GM21737 (cell line): ENCODE data around the gene PLD5.
"Not testable (repeated sequence)": the region's sequence is repeated elsewhere in the genome, so short reads cannot be mapped to it uniquely, and the experiment has no call there.

Source experiments
- ATAC-seq: cut with Tn5 transposase; IDR thresholded peaks from one replicate; pipeline ENCODE4 v1.9.1; 2021; ENCODE audit warnings: mild to moderate bottlenecking, moderate library complexity; ENCODE audit not compliant: unreplicated experiment

Gene PLD5

DNA sequence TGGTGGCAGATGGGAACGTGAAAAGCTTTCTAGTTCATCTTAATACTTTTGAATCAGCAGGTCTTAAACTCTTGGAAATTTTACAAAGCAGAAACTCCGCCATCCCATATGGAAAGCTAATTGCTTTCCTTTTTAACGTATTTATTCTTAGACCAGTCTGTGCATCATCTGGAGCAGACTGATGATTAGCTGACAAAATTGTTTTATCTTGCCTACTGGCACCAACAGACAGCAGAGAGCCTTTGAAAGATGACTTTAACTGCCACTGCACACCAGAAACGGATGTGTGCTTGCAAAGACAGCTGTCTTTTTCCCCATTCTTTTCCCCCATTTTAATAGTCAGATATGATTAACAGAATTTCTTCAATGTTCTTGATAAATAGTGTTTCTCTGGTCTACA lies 97.0 kb downstream of the PLD5 start:
- ATAC-seq: no peak

DNA sequence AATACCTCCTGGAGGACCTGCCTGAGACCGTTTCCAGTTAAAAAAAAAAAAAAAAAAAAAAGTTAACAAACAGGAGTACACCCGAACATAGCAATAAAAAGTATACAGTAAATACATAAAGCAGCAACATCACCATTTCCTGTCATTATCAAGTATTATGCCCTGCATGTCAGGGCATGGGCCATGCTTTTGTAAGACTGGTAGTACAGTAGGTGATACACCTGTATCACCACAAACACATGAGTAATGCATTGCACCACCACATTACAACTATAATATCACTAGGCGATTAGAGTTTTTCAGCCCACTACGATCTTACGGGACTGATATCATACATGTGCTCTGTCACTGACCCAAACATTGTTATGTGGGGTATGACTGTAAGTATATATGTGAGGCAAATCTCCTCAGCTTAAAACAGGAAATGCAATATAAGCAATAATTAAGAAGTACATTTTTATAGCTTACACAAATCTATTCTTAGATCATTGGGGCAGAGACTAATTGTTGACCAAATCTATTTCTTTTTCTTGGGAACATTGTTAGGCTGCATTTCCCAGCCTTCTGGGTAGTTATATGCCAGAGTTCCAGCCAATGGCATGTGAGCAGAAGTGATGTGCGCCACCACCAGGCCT lies 98.1 kb downstream of the PLD5 start:
- ATAC-seq: no peak

DNA sequence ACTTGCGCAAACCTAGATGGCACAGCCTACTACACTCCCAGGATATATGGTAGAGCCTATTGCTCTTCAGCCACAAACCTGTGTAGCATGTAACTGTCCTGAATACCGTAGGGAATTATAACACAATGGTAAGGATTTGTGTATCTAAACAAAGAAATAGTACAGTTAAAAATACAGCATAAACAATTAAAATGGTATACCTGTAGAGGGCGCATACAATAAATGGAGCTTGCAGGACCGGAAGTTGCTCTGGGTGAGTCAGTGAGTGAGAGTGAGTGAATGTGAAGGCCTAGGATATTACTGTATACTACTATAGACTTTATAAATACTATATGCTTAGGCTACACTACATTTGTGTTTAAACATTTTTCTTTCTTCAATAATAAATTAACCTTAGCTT lies 99.3 kb downstream of the PLD5 start:
- ATAC-seq: no peak

DNA sequence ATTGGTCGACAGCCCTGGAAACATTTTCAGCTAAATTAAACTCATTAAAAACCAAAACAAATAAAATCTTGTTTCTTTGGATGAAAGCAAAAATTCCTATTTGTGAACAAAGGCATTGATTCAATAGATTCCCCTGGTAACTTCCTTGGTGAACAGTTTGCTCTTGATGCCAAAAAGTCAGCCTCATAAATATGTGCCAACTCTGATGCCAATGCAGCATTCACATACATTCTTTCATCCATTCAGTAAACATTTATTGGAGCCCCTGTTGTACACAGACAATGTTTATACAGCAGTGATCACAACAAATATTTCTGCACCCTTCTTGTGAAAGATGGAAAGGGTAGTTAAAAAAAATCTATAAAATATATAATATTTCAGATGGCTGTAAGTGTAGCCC lies 107.8 kb downstream of the PLD5 start:
- ATAC-seq: no peak

DNA sequence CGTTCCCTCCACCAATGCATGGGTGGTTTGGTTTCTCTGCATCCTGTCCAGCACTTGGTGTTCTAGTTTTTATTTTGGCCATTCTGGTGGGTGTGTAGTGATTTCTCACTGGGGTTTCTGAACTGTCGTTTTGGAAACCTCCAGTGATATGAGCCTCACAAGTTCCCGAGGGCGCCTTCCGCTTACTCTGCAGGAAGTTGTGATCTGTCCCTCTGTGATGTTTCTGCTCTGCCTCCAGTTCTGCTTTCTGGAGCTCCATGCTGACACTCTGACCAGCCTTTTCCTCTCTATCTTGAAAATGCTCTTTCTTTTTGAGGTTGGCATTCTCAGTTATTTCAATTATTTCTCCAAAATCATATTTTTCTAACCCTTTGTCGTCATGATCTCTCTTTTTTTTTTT lies 111.6 kb downstream of the PLD5 start:
- ATAC-seq: no peak

DNA sequence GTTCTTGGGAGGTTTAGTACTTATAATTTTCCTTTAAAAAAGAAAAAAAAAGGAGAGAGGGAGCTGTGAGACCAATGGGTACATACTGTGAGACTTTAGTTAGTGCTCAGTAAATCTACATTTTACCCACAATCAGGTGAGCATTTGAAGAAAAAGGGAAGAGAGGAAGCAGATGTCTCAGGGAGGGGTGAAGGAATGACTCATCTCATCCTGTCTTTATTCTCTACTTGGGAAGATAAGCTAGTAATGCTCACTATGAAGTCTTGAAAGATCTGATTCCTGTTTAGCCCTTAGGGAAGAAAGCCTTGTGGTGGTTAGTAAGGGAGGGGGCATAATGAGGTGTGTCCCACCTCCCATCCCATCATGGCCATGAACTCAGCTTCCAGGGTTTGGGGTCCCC lies 112.6 kb downstream of the PLD5 start:
- no peak for ATAC-seq

DNA sequence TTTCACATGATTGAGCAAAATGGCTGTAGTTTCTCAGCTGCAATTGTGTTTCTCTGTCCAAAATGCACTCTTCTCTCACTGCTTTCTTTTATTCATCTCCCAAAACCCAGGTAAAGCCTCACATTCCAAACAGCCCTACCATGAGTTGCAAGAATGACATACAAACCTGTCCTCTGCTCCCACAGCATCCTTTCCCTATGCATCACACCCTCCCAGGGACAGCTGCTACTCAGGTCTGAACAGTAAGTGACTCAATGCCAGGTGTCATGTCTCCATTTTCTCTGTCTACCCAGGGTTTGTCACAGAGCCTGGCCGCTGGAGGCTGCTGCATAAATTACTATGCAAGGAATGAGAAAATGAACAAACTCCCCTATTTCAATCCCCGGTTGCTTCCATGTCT lies 118.5 kb downstream of the PLD5 start:
- no peak for ATAC-seq

DNA sequence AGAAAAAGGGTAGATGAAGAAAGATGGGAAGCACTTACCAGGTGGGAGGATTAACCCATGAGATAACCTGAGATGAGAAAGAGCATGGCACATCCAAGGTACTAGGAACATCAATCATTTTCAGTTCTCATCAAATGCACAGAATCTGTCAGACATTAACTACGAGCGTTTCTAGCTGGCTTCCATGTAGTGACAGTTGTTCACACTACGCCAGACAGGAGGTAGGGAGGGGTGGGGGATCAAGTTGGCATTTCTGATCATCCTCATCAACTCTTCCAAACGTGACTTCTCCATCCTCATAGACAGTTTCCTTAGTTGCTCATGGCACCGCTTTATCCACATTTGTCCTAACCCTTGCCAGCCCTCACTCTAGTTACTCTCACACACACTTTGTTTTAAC lies 120.2 kb downstream of the PLD5 start:
- no peak for ATAC-seq

DNA sequence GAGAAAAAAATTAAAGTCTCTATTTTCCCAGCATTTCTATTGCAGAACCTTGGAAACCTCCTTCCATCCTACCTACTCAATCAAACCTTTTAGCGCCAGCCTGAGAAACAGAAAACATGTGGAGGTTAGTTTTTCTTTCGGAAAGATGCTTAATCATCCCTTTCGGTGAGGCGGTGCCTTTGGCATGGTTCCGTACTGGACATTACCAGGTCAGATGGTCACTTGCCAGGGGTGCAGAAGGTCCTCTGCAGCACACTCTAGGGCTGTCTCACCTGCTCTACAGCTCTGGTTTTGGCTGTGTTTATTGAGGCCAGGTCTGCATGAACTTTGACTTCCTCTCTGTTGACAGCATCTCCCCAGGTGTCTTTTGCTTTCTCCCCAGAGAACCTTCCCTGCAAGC lies 121.5 kb downstream of the PLD5 start:
- no peak for ATAC-seq

DNA sequence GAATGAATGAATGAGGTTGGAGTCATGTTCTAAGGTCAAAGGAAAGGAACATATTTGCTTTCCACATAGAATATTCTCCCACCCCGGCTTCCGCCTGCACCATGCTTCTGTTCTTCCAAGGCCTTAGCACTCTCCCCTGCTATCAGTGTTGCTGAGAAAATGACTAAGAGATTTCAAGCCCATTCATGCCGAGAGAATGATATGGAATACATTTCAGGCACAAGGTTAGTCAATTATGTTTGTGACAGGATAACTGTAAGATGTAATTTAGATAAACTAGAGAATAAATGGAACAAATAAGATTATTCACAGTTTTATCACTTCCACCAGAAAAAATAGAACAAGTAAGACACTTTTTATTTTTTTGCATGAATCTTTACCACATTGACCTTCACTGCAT lies 122.6 kb downstream of the PLD5 start:
- ATAC-seq: no peak

DNA sequence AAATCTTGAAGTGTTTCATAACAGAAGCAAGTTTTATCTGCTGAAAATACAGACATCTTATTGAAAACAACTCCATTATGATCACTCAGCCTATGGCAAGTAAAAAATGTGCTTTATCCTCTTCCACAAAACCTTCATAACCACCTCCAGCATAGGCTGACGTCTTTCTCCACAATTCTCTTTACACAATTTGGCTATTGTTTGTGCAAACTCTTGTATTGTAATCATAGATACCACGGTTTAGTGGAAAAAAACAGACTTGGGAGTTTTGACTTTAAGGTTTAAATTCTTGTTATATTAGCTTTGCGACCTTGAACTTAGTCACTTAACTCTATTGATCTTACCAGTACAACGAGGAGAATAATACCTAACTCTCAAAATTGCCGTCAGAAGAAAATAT lies 126.1 kb downstream of the PLD5 start:
- ATAC-seq: no peak

DNA sequence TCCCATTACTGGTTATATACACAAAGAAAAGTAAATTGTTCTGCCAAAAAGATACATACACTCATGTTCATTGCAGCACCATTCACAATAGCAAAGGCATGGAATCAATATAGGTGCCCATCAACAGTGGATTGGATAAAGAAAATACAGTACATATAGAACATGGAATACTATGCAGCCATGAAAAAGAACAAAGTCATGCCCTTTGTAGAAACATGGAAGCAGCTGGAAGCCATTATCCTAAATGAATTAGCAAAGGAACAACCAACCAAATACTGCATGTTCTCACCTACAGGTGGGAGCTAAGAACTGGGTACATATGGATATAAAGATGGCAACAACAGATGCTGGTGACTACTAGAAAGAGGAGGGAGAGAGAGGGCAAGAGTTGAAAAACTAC lies 132.6 kb downstream of the PLD5 start:
- ATAC-seq: no peak

DNA sequence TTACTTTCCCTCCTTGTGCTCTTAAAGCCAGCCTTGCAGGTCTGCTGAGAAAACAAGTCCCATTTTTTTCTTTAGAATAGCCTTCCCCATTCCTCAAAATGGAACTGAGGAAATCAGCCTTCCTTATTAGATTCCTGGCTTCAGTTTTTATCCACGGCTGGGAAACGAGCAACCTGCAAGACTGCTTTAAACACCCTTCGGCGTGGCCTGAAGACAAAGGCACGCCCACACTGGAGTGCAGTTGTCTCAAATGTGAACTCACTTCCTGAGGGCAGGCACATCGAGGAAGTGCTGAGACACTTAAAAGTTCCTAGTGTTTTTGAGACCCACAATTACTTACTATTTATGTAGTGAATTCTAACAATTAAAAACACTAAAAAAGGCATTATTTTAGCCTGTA lies 148.4 kb downstream of the PLD5 start:
- ATAC-seq: not testable (repeated sequence)

DNA sequence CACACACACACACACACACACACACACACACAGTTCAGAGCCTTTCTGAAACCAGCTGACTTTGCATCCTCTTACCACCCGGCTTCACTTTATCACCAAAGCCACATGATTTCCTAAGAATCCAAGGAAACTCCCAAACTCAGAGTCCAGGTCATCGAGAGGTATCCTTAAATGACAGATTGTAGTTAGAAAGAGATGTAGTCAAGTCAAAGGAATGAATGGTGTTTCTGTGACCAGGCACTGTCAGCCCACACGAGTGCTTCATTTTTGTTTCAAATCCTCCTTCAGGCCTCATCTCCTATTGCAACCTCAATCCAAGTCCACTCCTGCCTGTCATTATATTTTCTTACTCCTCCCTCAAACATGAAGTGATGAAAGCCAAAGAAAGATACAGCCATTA lies 174.1 kb downstream of the PLD5 start:
- not testable (repeated sequence) for ATAC-seq

DNA sequence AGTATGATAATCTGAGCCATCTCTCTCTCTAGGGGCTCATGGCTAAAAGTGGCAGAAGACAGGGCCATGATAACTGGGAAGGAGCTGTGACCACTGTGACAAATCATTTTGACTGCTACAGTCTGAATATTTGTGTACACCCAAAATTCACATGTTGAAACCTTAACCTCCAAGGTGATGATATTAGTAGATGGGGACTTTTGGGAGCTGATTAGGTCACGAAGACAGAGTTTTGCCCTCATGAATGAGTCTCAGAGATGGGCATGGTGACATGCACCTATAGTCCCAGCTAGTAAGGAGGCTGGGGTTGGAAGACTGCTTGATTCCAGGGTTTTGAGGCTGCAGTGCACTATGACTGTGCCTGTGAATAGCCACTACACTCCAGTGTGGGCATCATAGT lies 174.9 kb downstream of the PLD5 start:
- ATAC-seq: no peak

DNA sequence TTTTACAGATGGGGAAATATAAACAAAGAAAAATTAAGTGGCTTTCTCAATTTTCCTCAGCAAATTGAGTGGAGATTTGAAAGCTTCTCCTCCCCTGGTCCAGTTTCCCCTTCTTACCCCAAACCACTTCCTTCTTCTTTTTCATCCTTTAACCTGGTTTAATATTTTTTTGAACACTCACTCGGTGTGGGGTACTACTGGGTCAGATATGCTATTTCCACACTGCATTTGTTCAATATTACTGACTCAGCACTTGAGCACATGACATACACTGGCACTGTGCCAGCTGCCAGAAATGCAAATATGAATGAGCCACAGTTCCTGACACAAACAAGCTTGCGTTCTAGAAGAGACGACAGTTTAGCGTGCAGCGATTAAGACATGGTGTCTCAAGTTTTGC lies 193.6 kb downstream of the PLD5 start:
- ATAC-seq: not testable (repeated sequence)

DNA sequence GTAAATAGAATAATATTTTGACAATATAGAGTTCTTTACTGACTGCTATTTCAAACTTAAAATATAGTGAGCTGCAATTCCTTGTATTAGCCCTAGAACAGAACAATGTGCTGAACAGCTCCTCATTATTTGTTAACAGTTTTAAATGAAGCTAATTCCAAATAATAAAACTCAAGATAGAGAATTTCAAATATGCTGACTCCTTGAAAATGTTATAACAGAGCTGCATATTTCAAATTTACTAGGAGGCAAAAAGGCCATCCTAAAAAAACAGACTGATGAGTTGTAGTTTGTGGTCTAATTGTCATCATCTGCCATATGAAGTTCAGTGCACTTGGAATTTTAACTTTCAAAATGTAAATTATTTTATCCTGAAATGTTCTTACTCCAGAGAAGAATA lies 197.1 kb downstream of the PLD5 start:
- not testable (repeated sequence) for ATAC-seq

DNA sequence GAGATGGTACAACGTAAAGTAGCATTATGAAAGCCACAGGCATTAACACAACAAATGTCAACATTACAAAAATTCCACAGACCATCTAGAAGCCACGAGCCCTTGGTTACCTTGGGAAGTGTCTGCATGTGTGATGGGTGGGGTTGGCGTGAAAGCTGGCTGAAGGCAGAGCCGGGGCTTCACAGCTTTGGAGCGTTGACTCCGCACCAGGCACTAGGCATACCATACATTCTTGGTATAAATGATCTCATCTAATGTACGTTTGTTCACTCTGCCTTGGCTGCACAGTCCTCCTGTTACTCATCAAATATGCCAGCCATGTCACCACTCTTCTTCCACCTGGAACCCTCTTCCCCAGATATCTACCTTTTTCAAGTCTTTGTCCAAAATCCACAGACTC lies 202.5 kb downstream of the PLD5 start:
- ATAC-seq: not testable (repeated sequence)

DNA sequence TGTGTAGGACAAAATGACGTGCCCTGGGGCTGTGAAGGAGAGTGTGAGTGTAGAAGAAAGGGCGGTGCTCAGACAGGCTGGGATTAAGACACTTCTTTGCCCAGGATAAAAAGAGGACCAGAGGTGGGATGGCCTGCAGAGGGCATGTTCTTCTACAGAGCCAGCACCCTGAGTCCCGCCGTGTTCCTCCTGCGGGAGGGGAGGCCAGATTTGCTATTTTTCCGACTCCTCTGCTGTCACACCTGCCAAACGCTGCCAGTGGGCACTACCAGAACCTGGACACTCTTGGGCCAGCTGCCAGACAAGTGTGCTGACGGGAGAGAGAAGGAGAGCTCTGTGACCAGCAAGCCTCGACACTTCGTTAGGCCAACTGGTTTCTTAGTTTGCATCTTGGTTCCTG lies 206.4 kb downstream of the PLD5 start:
- no peak for ATAC-seq

DNA sequence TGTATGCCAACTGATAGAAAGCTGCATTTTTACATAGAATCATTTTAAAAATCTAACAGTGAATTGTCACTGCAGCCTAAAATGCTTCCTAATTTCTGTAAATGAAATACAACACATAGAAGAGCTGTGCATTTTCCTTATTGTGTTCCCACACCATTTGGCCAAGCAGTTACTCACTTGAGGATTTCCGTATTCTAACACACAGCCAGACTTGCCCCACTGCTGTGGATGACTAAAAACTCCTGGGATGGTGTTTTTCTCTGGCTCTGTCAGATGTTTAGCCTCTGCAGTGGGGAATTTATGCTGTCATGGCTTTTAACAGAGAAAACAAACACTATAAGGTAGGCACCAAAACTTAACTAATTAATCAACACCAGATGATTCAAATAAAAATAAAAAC lies 209.6 kb downstream of the PLD5 start:
- ATAC-seq: not testable (repeated sequence)

DNA sequence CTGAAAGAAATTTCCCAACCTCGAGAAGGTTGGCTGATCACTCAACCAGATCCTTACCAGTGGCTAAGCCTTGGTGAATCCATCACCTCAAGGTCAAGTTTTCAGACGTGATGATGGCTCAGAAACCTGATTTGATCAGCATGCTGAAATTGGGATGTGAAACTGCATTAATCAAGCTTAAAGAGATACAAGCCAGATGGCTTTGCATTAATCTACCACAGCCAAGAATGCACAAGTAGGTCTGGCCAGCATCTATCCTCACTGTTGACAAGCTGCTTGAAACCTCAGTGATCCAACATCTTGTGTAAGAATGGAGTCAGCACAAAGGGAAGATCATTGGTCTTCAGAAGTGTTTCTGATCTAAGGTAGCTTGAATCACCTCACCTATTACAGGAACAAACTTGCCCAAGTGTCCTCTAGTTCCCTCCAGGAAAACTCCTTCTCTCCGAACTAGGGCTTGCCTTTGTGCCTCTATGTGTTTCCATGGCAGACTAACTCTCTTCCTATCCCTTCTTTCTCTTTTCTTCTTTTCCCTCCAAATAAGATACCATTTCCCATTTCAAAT lies 210.3 kb downstream of the PLD5 start:
- ATAC-seq: not testable (repeated sequence)

DNA sequence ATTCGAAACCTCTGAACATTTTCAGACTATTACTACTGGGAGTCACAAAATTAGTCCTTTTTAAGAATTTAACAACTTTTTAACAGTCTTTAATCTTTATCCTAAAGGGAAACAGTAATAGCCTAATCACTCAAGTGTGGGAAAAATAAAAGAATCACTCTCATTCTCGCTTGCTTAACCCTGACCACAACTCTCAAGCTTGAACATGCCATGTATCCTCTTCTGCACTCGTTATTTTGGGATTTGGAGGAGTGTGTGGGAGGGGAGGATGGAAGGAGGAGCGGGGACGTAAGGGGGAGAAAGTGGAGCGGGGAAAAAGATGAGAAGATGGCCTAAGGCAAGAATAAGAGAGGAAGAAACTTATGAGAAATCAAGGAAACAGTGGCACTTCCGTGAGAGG lies 215.8 kb downstream of the PLD5 start:
- ATAC-seq: not testable (repeated sequence)

DNA sequence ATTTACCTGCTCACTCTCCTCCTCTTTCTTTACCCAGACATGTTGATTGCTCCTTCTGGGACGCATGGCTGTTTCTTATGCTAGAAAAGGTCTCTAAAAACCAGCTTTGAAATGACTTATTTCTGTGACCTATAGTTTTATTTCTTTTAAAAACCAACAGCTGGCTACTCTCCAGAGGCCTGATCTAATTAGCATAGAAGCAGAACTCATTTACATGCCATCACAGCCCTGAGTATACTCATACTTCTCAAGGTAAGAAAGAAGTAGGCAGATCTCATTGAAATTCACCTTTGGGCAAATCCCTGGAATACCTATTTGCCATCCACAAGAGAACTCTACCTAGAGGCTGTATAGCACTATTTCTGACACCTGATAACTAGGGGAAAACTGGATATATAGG lies 230.7 kb downstream of the PLD5 start:
- not testable (repeated sequence) for ATAC-seq
